GM19463 (cell line): ENCODE measurements around the gene VAMP5.
"Not testable (repeated sequence)": the region's sequence is repeated elsewhere in the genome, so short reads cannot be mapped to it uniquely, and the experiment has no call there.

Experiments
- ATAC-seq: cut with Tn5 transposase; IDR thresholded peaks from one replicate; pipeline ENCODE4 v1.9.1; 2021; ENCODE audit warnings: mild to moderate bottlenecking, moderate library complexity; ENCODE audit not compliant: unreplicated experiment

Gene VAMP5

GRCh38 chr2:85599468-85600234 is 15.4 kb downstream of the VAMP5 start:
- no peak for ATAC-seq

GRCh38 chr2:85600235-85600575 is 16.0 kb downstream of the VAMP5 start:
- ATAC-seq = no peak

DNA sequence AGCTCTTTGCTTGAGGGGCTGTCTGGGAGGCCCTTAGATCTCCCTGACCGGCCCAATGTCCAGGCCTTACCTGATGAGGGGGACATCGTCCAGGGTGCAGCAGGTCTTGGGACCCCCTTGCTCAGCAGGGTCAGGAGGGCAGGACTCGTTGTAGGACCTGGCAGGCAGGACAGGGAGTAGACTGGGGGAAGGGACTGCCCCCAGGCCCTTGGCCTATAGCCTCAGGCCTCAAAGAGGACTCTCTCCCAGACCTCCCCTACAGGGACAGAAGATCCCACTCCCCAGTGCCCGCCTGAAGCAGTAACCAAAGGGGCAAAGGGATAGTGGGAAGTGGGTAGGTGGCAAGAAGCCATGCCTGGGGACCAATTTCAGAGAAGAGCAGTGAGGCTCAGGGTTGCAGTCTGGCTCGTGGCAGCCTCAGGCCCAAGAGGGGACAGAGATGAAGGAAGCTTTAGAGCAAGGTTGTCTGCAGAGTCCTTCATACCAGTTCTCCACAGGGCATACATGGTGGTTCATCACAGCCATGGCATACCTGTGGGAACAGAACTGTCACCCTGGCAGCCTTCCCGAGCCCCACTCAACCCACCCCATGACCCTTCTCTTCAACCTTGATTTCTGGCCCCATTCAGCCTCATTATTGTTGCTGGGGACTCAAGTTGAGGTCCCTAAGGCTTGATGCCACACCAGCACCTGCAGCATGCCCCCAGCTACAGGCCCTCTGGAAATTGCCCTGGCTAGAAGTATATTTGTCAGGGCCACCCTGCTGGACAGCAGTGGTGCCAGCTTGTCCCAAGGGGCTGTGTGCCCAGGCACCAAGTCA is 16.9 kb downstream of the VAMP5 start:
- no peak for ATAC-seq

- ATAC-seq = peak; percentile 31
Measured at GRCh38 chr2:85601771-85602475, 17.7 kb downstream of the VAMP5 start.

DNA sequence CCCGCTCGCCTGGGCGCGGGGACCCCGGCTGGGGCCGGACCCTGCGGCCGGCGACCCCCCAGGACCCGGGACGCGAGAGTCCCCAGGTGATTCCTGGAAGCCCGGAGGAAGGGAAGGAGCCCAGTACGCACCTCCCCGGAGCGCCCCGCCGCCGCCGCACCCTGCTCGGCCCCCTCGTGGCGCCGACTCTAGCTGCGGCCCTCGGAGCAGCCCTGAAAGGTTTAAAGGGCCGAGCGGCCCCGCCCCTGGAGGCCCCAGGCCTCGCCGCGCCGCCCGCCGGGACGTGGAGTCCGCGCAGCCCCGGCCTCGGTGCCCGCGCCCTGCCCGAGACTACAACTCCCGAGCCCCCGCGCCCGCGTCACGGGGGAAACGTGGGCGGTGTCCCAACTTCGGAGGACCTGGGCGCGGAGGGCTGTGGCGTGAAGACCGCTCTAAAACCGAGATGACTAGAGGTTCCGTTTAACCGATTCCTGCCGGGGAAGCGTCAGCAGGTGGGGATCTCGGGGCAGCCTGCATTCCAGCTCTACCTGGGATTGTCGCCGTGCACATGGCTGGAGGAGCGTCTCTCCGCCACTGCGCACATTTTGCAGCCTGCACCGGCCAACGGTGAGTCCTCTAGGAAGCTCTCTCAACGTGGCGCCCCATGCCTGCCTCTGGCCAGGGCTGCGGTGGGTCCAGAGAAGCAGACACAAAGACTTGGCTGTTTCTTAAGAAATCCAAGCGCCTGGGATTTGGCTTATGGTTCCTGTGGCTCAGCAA is 18.4 kb downstream of the VAMP5 start, which contains the start of gene TMEM150A:
Gene TMEM150A, minus strand, starts transcription at position 223 of the 759 bp plus-strand sequence. CDS start 750 bp downstream, outside the sequence.
- ATAC-seq = peak; percentile 97

DNA sequence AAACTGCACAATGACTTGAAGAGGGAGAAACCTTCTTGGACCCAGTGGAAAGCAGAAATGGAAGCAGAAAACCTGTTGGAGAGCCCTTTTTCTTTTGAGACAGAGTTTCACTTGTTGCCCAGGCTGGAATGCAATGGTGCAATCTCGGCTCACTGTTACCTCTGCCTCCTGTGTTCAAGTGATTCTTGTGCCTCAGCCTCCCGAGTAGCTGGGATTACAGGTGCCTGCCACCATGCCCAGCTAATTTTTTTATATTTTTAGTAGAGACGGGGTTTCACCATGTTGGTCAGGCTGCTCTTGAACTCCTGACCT is 19.9 kb downstream of the VAMP5 start:
- ATAC-seq = not testable (repeated sequence)

DNA sequence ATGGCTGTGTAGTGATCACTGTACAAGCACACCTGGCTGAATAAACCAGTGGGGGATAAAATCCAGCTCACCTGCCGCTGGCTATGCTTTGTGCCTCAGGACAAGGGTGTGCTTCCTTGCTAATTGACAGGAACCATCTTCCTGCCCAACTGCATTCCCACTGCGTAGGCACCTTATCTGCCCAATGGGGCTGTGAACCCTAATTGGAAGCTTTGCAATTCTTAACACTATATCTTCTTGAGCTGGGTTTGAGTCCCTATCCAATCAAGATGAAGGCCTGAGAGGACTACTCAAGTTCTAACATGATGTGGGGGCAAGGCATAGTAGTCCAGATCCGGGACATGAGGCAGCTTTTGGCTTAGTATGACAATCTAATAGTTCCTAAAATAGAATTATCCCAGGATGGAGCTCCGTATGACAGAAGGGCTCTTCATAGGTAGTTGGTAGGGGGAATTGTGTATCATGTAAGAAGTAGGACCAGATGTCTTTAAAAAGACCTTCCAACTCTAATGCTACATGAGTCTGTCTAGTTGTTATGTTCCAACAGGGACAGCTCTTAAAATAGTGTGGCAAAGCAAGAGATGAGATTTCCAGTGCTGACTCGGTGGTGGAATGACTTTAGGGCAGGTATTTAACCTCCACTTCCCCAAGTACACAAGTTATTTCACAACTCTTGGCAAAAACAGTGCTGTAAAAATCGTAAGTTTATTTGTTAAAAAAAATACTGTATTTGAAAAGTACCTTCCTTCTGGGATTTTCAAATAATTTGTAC is 20.5 kb downstream of the VAMP5 start:
- ATAC-seq = no peak

DNA sequence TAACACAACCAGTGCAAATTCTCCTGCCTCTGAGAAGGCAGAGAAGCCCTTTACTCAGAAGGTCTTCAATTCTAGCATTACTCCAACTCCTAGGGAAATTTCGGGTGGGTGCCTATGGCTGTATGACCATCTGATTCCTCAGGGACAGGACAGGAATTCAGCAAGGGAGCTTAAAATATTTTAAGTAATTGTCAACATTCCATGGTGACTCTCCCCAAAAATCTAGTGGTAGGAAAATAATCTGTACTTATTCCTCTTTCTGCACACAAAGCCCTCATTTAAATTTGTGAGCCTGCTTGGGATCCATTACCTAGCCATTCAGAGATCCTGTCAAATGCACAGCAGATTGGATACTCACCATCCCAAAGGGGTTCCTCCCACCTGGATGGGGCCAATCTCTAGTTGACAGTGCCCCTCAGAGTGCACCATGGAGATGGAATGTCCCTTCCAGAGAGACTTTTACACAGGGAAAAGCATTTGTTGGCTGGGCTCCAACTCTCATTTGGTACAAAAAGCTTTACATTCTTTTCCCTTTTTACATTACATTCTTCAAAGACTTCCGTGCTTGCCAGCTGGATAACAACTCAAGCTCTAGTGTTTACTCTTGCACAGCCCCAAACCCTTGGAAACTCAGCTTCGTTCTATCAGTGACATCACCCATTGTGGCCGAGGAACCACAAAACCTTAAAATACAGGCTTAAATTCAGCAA is 21.3 kb downstream of the VAMP5 start:
- ATAC-seq = no peak

DNA sequence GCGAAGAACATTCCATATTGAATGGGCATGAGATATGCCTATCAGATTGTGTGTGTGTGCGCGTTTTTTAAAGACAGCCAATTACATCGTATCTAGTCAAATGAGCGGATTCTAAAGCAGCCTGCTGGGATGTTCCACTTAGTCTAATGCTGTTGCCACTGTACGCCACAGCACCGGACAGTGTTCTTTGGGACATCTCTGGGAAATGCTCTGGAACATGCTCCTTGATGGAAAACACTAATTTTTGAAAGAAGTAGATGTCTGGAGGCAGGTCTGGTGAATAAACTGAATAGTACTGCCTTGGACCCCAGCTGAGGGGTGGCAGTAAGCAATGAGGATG is 21.9 kb downstream of the VAMP5 start:
- ATAC-seq = no peak

- ATAC-seq = no peak
Measured at GRCh38 chr2:85607268-85608215, 23.3 kb downstream of the VAMP5 start.

DNA sequence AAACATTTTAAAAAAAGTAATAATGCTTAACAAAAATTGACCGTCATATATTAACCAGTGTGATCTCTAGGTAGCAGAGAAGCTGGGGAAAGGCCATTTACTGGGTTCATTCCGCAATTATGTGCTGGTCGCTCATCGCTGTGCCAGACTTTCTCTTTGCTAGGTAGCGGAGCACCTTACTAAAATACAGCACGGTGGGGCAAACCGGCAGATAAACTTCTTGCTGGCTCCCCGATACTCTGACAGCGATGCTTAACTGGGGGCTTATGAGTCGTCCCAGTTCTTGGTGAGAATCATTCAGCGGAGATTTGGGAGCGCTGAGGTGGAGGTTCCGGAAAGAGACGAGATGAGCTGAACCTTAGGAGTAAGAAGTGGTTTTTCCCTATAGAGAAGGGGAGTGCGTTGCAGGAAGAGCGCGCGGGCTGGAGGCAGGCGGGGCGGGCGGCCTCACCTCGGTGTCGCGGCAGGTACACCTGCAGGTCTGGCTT is 27.0 kb downstream of the VAMP5 start:
- ATAC-seq = no peak

DNA sequence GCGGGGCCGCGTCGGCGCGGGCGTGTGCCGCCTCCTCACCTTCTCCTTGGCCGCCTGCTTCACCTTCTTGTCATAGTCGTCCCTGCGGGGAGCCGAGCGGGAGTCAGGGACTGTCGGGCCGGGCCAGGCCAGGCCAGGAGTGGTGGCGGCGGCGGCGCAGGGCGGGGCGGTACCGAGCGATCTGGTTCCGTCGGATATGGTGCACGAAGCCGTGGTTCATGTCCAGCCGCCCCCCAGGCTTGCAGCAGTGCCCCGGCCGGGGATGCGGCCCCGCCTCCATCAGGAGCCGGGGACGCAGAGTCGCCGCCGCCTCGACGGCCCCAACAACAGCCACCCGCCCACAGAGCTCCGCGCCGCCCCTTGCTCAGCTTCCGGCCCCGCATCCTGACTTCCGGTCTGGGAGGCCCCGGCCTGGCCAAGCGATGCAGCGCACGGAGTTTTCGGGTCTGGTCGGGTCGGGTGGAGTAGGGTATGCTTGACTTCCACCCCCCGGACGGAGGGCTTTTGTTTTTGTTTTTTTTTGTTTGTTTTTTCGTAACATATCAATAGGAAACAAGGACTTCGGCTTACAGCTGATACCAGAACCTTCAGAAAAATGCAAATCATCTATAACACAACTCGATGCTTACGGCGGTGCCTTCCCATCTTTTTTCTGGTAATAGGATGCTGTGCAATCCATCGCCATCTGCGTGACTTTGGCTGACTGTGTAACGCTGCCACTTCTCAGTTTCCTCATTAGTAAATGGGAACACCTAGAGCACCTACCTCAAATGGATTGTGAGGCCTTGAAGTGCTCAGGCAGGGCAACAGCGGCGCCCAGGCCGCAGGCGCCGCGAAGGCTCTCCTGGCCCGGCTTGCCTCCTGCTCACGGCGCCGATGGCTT is 27.7 kb downstream of the VAMP5 start, which contains the start of gene C2orf68:
Gene C2orf68, minus strand, starts transcription at position 362 of the 883 bp plus-strand sequence. Its CDS starts 82 bp downstream, at position 280.
- peak; percentile 82 for ATAC-seq

GRCh38 chr2:85613717-85614515 is 29.7 kb downstream of the VAMP5 start:
- no peak for ATAC-seq

DNA sequence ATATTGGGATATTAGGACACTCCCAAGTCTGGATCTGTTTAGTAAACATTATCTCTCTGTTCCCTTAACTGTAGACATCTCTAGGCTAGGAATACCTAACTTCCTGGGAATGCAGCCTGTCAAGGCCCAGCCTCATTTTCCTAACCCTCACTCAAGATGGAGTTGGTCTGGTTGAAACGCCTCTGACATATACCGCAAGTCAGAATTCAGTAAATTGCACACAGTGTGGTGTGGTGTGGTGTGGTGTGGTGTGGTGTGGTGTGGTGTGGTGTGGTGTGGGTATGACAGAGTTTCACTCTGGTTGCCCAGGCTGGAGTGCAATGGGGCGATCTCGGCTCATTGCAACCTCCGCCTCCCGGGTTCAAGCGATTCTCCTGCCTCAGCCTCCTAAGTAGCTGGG is 30.5 kb downstream of the VAMP5 start:
- ATAC-seq = not testable (repeated sequence)

- no peak for ATAC-seq
Measured at GRCh38 chr2:85615413-85615728, 31.1 kb downstream of the VAMP5 start.

GRCh38 chr2:85617723-85618122 is 33.5 kb downstream of the VAMP5 start:
- ATAC-seq = not testable (repeated sequence)

DNA sequence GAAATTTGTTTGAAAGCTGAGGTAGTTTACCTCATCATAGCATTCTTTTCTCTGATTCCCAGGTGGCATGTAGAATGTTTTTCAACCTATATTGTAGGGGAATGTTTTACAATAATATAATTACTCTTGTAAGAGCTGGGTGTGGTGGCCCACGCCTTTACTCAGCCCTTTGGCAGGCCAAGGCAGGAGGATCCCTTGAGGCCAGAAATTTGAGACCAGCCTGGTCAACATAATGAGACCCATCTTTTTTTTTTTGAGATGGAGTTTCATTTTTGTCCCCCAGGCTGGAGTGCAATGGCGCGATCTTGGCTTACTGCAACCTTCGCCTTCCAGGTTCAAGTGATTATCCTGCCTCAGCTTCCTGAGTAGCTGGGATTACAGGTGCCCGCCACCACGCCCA is 35.4 kb downstream of the VAMP5 start:
- ATAC-seq = no peak
